K562 (cell line): ENCODE results near the gene GP1BA.

Experiments
- FOXM1 ChIP-seq, 2 experiments: fragments of 450-650 bp in 1 of 2; sonication (generic) in 1 of 2; formaldehyde crosslinking in 1 of 2; IDR thresholded peaks; 2 replicates each; pipeline versions ENCODE4 v1.6.1 to v1.9.0; 2017 to 2022; ENCODE audit warnings: low read depth in 2 of 2, mild to moderate bottlenecking in 2 of 2, missing genetic modification reagents in 1 of 2, moderate library complexity in 1 of 2
- MEIS2 ChIP-seq: fragments of 450-650 bp; IDR thresholded peaks from 2 replicates; pipeline ENCODE4 v1.6.1; 2014; ENCODE audit warnings: mild to moderate bottlenecking; ENCODE audit not compliant: partially characterized antibody
- TF ChIP-seq, protein P1 (sequence below): sonication (generic); formaldehyde crosslinking; IDR thresholded peaks from 2 replicates; pipeline ENCODE4 v1.8.1; 2022; ENCODE audit warnings: missing genetic modification reagents

- TF ChIP-seq MEIS2 (no peak), FOXM1 (IDR thresholded peaks at IDR 0.05; ENCODE audit: low read depth) (no peak), FOXM1 (CRISPR knock-in tag; IDR thresholded peaks at IDR 0.05; ENCODE audit: low read depth) (no peak)
- TF ChIP-seq, protein P1, sequence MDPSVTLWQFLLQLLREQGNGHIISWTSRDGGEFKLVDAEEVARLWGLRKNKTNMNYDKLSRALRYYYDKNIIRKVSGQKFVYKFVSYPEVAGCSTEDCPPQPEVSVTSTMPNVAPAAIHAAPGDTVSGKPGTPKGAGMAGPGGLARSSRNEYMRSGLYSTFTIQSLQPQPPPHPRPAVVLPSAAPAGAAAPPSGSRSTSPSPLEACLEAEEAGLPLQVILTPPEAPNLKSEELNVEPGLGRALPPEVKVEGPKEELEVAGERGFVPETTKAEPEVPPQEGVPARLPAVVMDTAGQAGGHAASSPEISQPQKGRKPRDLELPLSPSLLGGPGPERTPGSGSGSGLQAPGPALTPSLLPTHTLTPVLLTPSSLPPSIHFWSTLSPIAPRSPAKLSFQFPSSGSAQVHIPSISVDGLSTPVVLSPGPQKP (CRISPR knock-in tag), result no peak
Observed at GRCh38 chr17:4908301-4908700, 23.8 kb upstream of the GP1BA start.
